Smooth muscle cell (in vitro differentiated cells): Measurements from ENCODE around the gene WNT16. TPM values are rescaled to one million over a fixed set of nuclear protein-coding genes. Genes with fewer than 3 reads are reported as not detected.

Experiments used
- DNase-seq: peaks from one replicate; lab custom pipeline; 2025; ENCODE audit not compliant: unreplicated experiment; lab: John Stamatoyannopoulos, UW
- H2AFZ ChIP-seq: fragments of 200-600 bp; sonication (generic); 2 replicates; pipeline ENCODE4 v1.6.0; 2016; ENCODE audit warnings: antibody characterized with exemption, low read depth, mild to moderate bottlenecking
- H3F3A ChIP-seq: fragments of 200-600 bp; sonication (generic); 2 replicates; pipeline ENCODE4 v1.6.0; 2017; ENCODE audit warnings: antibody characterized with exemption, low read depth
- H3K27ac ChIP-seq: fragments of 200-600 bp; sonication (generic); 2 replicates; pipeline ENCODE4 v1.5.1; 2016; ENCODE audit warnings: low read depth, mild to moderate bottlenecking
- H3K27me3 ChIP-seq: fragments of 200-600 bp; sonication (generic); 2 replicates; pipeline ENCODE4 v1.6.1; 2016; ENCODE audit warnings: low read depth, mild to moderate bottlenecking
- H3K36me3 ChIP-seq: fragments of 200-600 bp; sonication (generic); 2 replicates; pipeline ENCODE4 v1.5.1; 2016; ENCODE audit warnings: low read depth
- H3K4me1 ChIP-seq: fragments of 200-600 bp; sonication (generic); 2 replicates; pipeline ENCODE4 v1.5.1; 2016; ENCODE audit warnings: low read depth
- H3K4me2 ChIP-seq: fragments of 200-600 bp; sonication (generic); 2 replicates; pipeline ENCODE4 v1.6.0; 2016; ENCODE audit warnings: mild to moderate bottlenecking
- H3K4me3 ChIP-seq: fragments of 200-600 bp; sonication (generic); 2 replicates; pipeline ENCODE4 v1.5.1; 2016; ENCODE audit warnings: mild to moderate bottlenecking
- H3K79me2 ChIP-seq: fragments of 200-600 bp; sonication (generic); 2 replicates; pipeline ENCODE4 v1.6.0; 2016; ENCODE audit warnings: low read depth, mild to moderate bottlenecking
- H3K9ac ChIP-seq: fragments of 200-600 bp; sonication (generic); 2 replicates; pipeline ENCODE4 v1.6.0; 2016; ENCODE audit warnings: low read depth
- H3K9me3 ChIP-seq: fragments of 200-600 bp; sonication (generic); replicated peaks from 2 replicates; pipeline ENCODE4 v1.5.1; 2016; ENCODE audit warnings: low read depth
- H4K20me1 ChIP-seq: fragments of 200-600 bp; sonication (generic); 2 replicates; pipeline ENCODE4 v1.6.0; 2016; ENCODE audit warnings: low read depth
- CTCF ChIP-seq: fragments of 200-600 bp; sonication (generic); IDR thresholded peaks from 2 replicates; pipeline ENCODE4 v1.5.1; 2017; ENCODE audit warnings: borderline replicate concordance, mild to moderate bottlenecking, antibody characterized with exemption; ENCODE audit not compliant: insufficient read depth, poor library complexity, severe bottlenecking
- WGBS: methylation state at CpG from one replicate; pipeline ENCODE4 v1.1.7; 2016; ENCODE audit warnings: low lambda C conversion rate; 5-methylcytosine and 5-hydroxymethylcytosine counted together
- polyA plus RNA-seq: library from polyadenylated mRNA; unstranded; fragments of >200 nt; fragmentation: Nextera tagmentation; extraction: Ambion mirVana; gene quantifications from 2 replicates; pipeline ENCODE4 v1.2.1, GENCODE V29; 2016
- total RNA-seq: library from RNA; depleted of rRNA; stranded (reverse); fragments of >200 nt; gene quantifications from 2 replicates; pipeline ENCODE4 v1.2.3, GENCODE V29; 2014

WNT16 gene
- total and polyA plus RNA-seq, 2 experiments from 2014 or later, result 0.08 TPM; not detected in 1

GRCh38 chr7:121330053-121330833, 1.4 kb downstream of the WNT16 start:
- no peak for DNase-seq

GRCh38 chr7:121331048-121331447, 2.2 kb downstream of the WNT16 start:
- H3F3A ChIP-seq, result no peaks in the 10 kb centered on the region
- no peaks in the 10 kb centered on the region for H3K36me3 ChIP-seq
- no peak overlapping the region for H3K9ac ChIP-seq
- no peaks in the 10 kb centered on the region for H3K79me2 ChIP-seq
- H3K4me2 ChIP-seq, result peak overlapping the region; percentile 89
- H3K27me3 ChIP-seq, result peaks cover 65% of the 10 kb centered on the region
- peak overlapping the region; percentile 52 for H3K4me3 ChIP-seq
- whole genome bisulfite sequencing, result 80% methylated on average over 4 of the region's 4 CpGs
- no peak for TF ChIP-seq CTCF
- H2AFZ ChIP-seq, result no peak overlapping the region
- H3K9me3 ChIP-seq, result no peaks in the 10 kb centered on the region
- no peak overlapping the region for H3K27ac ChIP-seq
- H4K20me1 ChIP-seq, result no peaks in the 10 kb centered on the region
- DNase-seq, result no peak
- H3K4me1 ChIP-seq, result peaks cover 15% of the 10 kb centered on the region

More at GRCh38 chr7:121330053-121330833, 1.4 kb downstream of the WNT16 start:
- TF ChIP-seq CTCF, result no peak
- H3K4me2 ChIP-seq, result peak overlapping the region; percentile 89
- H3K27ac ChIP-seq, result no peak overlapping the region
- H2AFZ ChIP-seq, result peak overlapping the region; percentile 56
- no peaks in the 10 kb centered on the region for H3K36me3 ChIP-seq
- peaks cover 65% of the 10 kb centered on the region for H3K27me3 ChIP-seq
- H3K4me1 ChIP-seq, result peaks cover 15% of the 10 kb centered on the region
- no peak overlapping the region for H3K9ac ChIP-seq
- no peaks in the 10 kb centered on the region for H4K20me1 ChIP-seq
- H3K4me3 ChIP-seq, result peak overlapping the region; percentile 52
- H3K79me2 ChIP-seq, result no peaks in the 10 kb centered on the region
- 3% methylated on average over 52 of the region's 52 CpGs for WGBS
- H3F3A ChIP-seq, result no peaks in the 10 kb centered on the region
- H3K9me3 ChIP-seq, result no peaks in the 10 kb centered on the region

GRCh38 chr7:121331574-121331973, 2.8 kb downstream of the WNT16 start:
- Histone ChIP-seq H3K9me3 (no peaks in the 10 kb centered on the region), H3K79me2 (no peaks in the 10 kb centered on the region), H3K9ac (no peak overlapping the region), H3K4me3 (no peak overlapping the region), H2AFZ (no peak overlapping the region), H3K4me2 (no peak overlapping the region), H3K36me3 (no peaks in the 10 kb centered on the region), H3F3A (no peaks in the 10 kb centered on the region), H3K27me3 (peaks cover 68% of the 10 kb centered on the region), H4K20me1 (no peaks in the 10 kb centered on the region), H3K4me1 (peaks cover 15% of the 10 kb centered on the region), H3K27ac (no peak overlapping the region)
- TF ChIP-seq CTCF, result no peak
- 79% methylated on average over 5 of the region's 5 CpGs for WGBS
- no peak for DNase-seq

GRCh38 chr7:121334376-121334775, 5.6 kb downstream of the WNT16 start:
- Histone ChIP-seq H3K27ac (no peak overlapping the region), H3K79me2 (no peaks in the 10 kb centered on the region), H3K9me3 (no peaks in the 10 kb centered on the region), H3K4me3 (no peak overlapping the region), H3F3A (no peaks in the 10 kb centered on the region), H3K36me3 (no peaks in the 10 kb centered on the region), H2AFZ (no peak overlapping the region), H3K27me3 (peaks cover 51% of the 10 kb centered on the region), H3K9ac (no peak overlapping the region), H3K4me2 (no peak overlapping the region), H4K20me1 (no peaks in the 10 kb centered on the region), H3K4me1 (peaks cover 8% of the 10 kb centered on the region)
- no peak for TF ChIP-seq CTCF
- no peak for DNase-seq
- 95% methylated on average over 4 of the region's 4 CpGs for WGBS
